Mesothelial cell of epicardium (in vitro differentiated cells): ENCODE results near the gene IL1RL1. TPM values are rescaled to one million over a fixed set of nuclear protein-coding genes. Genes with fewer than 3 reads are reported as not detected.

Experiments used
- DNase-seq, 2 experiments: peaks; one replicate each; pipeline ENCODE4 v3.0.0; 2021; ENCODE audit warnings: low spot score in 2 of 2; ENCODE audit not compliant: unreplicated experiment in 2 of 2
- H3K27ac Mint-ChIP-seq: 2 replicates; pipeline ENCODE4 v1.8.0; 2021; ENCODE audit warnings: mixed read lengths
- H3K27me3 Mint-ChIP-seq: 2 replicates; pipeline ENCODE4 v1.8.0; 2021; ENCODE audit warnings: low read depth, mixed read lengths
- H3K36me3 Mint-ChIP-seq: 2 replicates; pipeline ENCODE4 v1.8.0; 2021; ENCODE audit warnings: mixed read lengths
- H3K4me1 Mint-ChIP-seq: 2 replicates; pipeline ENCODE4 v1.8.0; 2021; ENCODE audit warnings: mixed read lengths
- H3K4me3 Mint-ChIP-seq: 2 replicates; pipeline ENCODE4 v1.8.0; 2021; ENCODE audit warnings: mild to moderate bottlenecking, moderate library complexity, mixed read lengths
- H3K9me3 Mint-ChIP-seq: 2 replicates; pipeline ENCODE4 v1.8.0; 2021; ENCODE audit warnings: mixed read lengths
- CTCF ChIP-seq: fragments of 200-600 bp; sonication (generic); IDR thresholded peaks from one replicate; pipeline ENCODE4 v1.5.0; 2021; ENCODE audit warnings: antibody characterized with exemption; ENCODE audit not compliant: unreplicated experiment
- total RNA-seq: library from RNA; stranded (reverse); gene quantifications from 3 replicates; pipeline ENCODE4 v1.2.1, GENCODE V29; 2021

IL1RL1 gene
- total RNA-seq, 1 donor from 2014 or later = 0.18 TPM

GRCh38 chr2:102365763-102366162, 54.4 kb downstream of the IL1RL1 start:
- H3K4me1 Mint-ChIP-seq = no peaks in the 10 kb centered on the region
- no peak for DNase-seq
- peaks cover 6% of the 10 kb centered on the region for H3K27me3 Mint-ChIP-seq
- no peak overlapping the region for H3K4me3 Mint-ChIP-seq
- H3K27ac Mint-ChIP-seq = no peak overlapping the region
- TF ChIP-seq CTCF = no peak
- peaks cover 5% of the 10 kb centered on the region for H3K36me3 Mint-ChIP-seq
- H3K9me3 Mint-ChIP-seq = peaks cover 27% of the 10 kb centered on the region

GRCh38 chr2:102366406-102367112, 55.2 kb downstream of the IL1RL1 start:
- Mint-ChIP-seq H3K4me1 (no peaks in the 10 kb centered on the region), H3K9me3 (peaks cover 27% of the 10 kb centered on the region), H3K27ac (no peak overlapping the region), H3K4me3 (no peak overlapping the region), H3K27me3 (peaks cover 7% of the 10 kb centered on the region), H3K36me3 (peaks cover 5% of the 10 kb centered on the region)
- TF ChIP-seq CTCF = no peak
- no peak for DNase-seq

- Mint-ChIP-seq H3K9me3 (peaks cover 27% of the 10 kb centered on the region), H3K27me3 (peaks cover 7% of the 10 kb centered on the region), H3K36me3 (peaks cover 5% of the 10 kb centered on the region)
Observed at GRCh38 chr2:102367331-102367971, 56.1 kb downstream of the IL1RL1 start.

GRCh38 chr2:102368461-102369109, 57.2 kb downstream of the IL1RL1 start:
- Mint-ChIP-seq H3K4me3 (no peak overlapping the region), H3K36me3 (peaks cover 5% of the 10 kb centered on the region), H3K27me3 (peaks cover 7% of the 10 kb centered on the region), H3K4me1 (no peaks in the 10 kb centered on the region), H3K27ac (no peak overlapping the region), H3K9me3 (peaks cover 29% of the 10 kb centered on the region)
- TF ChIP-seq CTCF = no peak
- no peak for DNase-seq

More at GRCh38 chr2:102367331-102367971, 56.1 kb downstream of the IL1RL1 start:
- no peak for TF ChIP-seq CTCF
- DNase-seq = no peak
- Mint-ChIP-seq H3K4me3 (no peak overlapping the region), H3K27ac (no peak overlapping the region), H3K4me1 (no peaks in the 10 kb centered on the region)

GRCh38 chr2:102369866-102370265, 58.5 kb downstream of the IL1RL1 start:
- Mint-ChIP-seq H3K27ac (no peak overlapping the region), H3K4me1 (no peaks in the 10 kb centered on the region), H3K36me3 (peaks cover 5% of the 10 kb centered on the region), H3K9me3 (peaks cover 33% of the 10 kb centered on the region), H3K4me3 (no peak overlapping the region), H3K27me3 (peaks cover 7% of the 10 kb centered on the region)
- DNase-seq = no peak
- no peak for TF ChIP-seq CTCF
